GM13977 (cell line): ENCODE measurements around the gene METTL9.

Experiments
- DNase-seq: peaks from one replicate; pipeline ENCODE4 v3.0.0; 2012; ENCODE audit warnings: low spot score
- in situ Hi-C: fragments of 300-500 bp; cut with MboI; formaldehyde crosslinking; loops from one replicate; pipeline ENCODE4 v1.12.0; 2022; ENCODE audit warnings: low sequenced_read_pairs, low pct_unique_long_range_greater_than_20kb, mixed read lengths, inconsistent platforms; ENCODE audit not compliant: unreplicated experiment
- TF ChIP-seq, protein P1 (sequence below): IDR thresholded peaks from 2 replicates; pipeline ENCODE4 v1.5.1; 2012; ENCODE audit warnings: mild to moderate bottlenecking, control low read depth; ENCODE audit not compliant: insufficient read depth; ENCODE audit errors: extremely low read depth, missing control alignments

Gene METTL9

DNA sequence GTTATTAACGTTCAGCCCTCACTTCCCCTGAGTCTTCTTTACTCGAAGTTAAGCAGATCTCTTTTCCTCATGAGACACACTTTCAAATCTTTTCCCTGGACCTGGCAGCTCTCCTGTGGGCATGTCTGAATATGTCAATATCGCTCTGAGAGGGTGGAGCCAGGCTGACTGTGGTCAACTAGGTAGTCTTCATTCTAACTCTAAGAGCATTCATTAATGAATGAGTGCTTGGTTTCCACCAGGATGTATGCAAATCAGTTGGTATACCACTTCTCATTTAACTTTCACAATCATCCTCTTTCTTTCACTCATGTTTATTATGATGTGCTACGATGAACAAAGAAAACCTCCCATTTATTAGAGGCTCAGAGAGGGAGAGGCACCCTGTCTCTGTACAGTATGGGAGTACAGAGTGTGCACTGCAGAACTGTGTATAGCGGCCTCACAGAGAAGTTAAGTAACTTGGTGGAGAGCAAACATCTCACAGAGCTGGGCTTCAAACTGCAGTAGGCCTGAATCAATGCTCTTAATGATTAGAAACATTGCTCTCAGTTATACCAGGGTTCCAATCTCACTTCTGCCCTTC, 104.3 kb downstream of the METTL9 start:
- in situ Hi-C loops = loop anchor here (5.0 to 10.0 kb wide), 2 partner anchors 49 to 121 kb away; partner anchors contain the start of gene IGSF6
- TF ChIP-seq, protein P1, sequence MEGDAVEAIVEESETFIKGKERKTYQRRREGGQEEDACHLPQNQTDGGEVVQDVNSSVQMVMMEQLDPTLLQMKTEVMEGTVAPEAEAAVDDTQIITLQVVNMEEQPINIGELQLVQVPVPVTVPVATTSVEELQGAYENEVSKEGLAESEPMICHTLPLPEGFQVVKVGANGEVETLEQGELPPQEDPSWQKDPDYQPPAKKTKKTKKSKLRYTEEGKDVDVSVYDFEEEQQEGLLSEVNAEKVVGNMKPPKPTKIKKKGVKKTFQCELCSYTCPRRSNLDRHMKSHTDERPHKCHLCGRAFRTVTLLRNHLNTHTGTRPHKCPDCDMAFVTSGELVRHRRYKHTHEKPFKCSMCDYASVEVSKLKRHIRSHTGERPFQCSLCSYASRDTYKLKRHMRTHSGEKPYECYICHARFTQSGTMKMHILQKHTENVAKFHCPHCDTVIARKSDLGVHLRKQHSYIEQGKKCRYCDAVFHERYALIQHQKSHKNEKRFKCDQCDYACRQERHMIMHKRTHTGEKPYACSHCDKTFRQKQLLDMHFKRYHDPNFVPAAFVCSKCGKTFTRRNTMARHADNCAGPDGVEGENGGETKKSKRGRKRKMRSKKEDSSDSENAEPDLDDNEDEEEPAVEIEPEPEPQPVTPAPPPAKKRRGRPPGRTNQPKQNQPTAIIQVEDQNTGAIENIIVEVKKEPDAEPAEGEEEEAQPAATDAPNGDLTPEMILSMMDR = no peak
- peak; percentile 34 for DNase-seq

DNA sequence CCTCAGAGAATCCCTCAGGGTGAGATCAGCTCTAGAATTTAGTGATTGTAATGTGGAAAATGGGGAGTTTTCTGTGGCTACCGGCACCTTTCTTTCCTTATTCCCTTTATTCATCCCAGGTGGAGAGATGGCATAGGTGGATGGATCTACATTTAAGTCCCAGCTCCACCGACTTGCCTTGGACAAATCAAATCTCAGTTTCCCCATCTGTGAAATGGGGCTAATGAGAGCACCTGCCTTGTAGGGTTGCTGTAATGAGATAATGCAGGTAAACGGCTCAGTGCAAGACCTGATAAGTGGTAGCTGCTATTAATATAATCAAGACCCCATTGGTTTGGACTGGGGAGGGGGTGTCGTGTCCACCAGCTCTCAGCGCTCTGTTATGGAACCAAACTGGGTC, 104.9 kb downstream of the METTL9 start:
- in situ Hi-C loops = loop anchor here (5.0 to 10.0 kb wide), 2 partner anchors 49 to 122 kb away; partner anchors contain the start of gene IGSF6
- DNase-seq = no peak
- TF ChIP-seq, protein P1 = no peak

DNA sequence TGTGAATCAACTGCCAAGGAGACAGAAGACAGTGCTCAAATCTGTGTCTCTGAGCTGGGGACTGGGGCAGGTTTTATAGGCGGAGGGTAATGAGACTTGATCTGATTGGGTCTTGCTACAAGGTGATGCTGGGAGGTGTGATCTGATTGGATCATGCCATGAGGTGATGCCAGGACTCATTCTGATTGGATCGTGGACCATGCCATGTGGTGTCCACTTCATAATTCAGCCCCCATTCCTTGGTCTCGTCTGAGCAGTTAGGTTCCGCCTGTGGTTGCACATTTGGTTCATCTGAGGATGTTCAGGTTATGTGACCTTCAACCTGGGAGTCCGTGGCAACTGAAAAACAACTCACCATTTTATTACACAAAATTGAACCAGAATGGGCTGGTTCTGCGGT, 105.4 kb downstream of the METTL9 start:
- in situ Hi-C loops = loop anchor here (5.0 to 10.0 kb wide), 2 partner anchors 50 to 122 kb away; partner anchors contain the start of gene IGSF6
- TF ChIP-seq, protein P1 = no peak
- DNase-seq = no peak
